Astrocyte of the cerebellum (primary cell): ENCODE data around the gene KRT34.
A peak's percentile ranks its signal among the peaks of the same experiment; 100 is the strongest.

Experiments used
- DNase-seq: peaks from one replicate; pipeline ENCODE4 v3.0.0-alpha.2; 2011; ENCODE audit warnings: low read depth
- H3K4me3 ChIP-seq: 2 replicates; pipeline ENCODE4 v1.5.1; 2011; ENCODE audit warnings: mild to moderate bottlenecking, low read depth, low read length, moderate library complexity
- CTCF ChIP-seq: IDR thresholded peaks from 2 replicates; pipeline ENCODE4 v1.5.1; 2012; ENCODE audit warnings: low read length, low read depth, moderate library complexity, mild to moderate bottlenecking; ENCODE audit errors: missing control alignments
- in situ Hi-C: cut with HindIII; loops from 2 replicates; pipeline ENCODE4 v1.10.0; 2017; ENCODE audit warnings: low sequenced_read_pairs

KRT34 gene

GRCh38 chr17:41420134-41420533 is 38.0 kb upstream of the KRT34 start:
- TF ChIP-seq CTCF: no peak
- no peak for DNase-seq
- in situ Hi-C loops: no loop called here

GRCh38 chr17:41419716-41420115 is 37.6 kb upstream of the KRT34 start:
- no peak for DNase-seq
- TF ChIP-seq CTCF: no peak

More at GRCh38 chr17:41420134-41420533, 38.0 kb upstream of the KRT34 start:
- no peak overlapping the region for H3K4me3 ChIP-seq

GRCh38 chr17:41418116-41418860 is 36.2 kb upstream of the KRT34 start:
- in situ Hi-C loops: no loop called here
- H3K4me3 ChIP-seq: no peak overlapping the region
- no peak for DNase-seq
- no peak for TF ChIP-seq CTCF

More at GRCh38 chr17:41419716-41420115, 37.6 kb upstream of the KRT34 start:
- no peak overlapping the region for H3K4me3 ChIP-seq
- in situ Hi-C loops: no loop called here

- DNase-seq: no peak
- no peak overlapping the region for H3K4me3 ChIP-seq
- in situ Hi-C loops: no loop called here
- TF ChIP-seq CTCF: peak; percentile 25
Observed at GRCh38 chr17:41417576-41418015, 35.5 kb upstream of the KRT34 start.

- in situ Hi-C loops: no loop called here
- TF ChIP-seq CTCF: no peak
- no peak overlapping the region for H3K4me3 ChIP-seq
- DNase-seq: no peak
Observed at GRCh38 chr17:41417127-41417526, 35.0 kb upstream of the KRT34 start.

- DNase-seq: no peak
- in situ Hi-C loops: no loop called here
- no peak for TF ChIP-seq CTCF
- no peak overlapping the region for H3K4me3 ChIP-seq
Observed at GRCh38 chr17:41416479-41416878, 34.4 kb upstream of the KRT34 start.
